GM12878 (cell line): ENCODE data around the gene SMIM35. TPM values are rescaled to one million over a fixed set of nuclear protein-coding genes. Genes with fewer than 3 reads are reported as not detected.

Source experiments
- ATAC-seq: fragments of 200-7000 bp; cut with Tn5 transposase; 3 replicates; pipeline ENCODE4 v1.9.1; 2020; ENCODE audit warnings: mild to moderate bottlenecking, moderate library complexity
- BruUV-seq: library from RNA; stranded (reverse); fragments of 400-500 nt; replicated peaks from 2 replicates; lab custom pipeline; 2021; lab: Mats Ljungman, UMichigan
- CTCF ChIA-PET: fragments of 300-600 bp; sonication (Branson Sonifier 250); formaldehyde crosslinking; extraction: SDS; loops from one replicate; lab custom pipeline; 2021; ENCODE audit warnings: inconsistent platforms; lab: Yijun Ruan, JAX
- POLR2A ChIA-PET: fragments of 350-600 bp; formaldehyde crosslinking; extraction: SDS; loops from one replicate; lab custom pipeline; 2021; ENCODE audit warnings: inconsistent platforms; lab: Charles Lee
- RAD21 ChIA-PET: fragments of 300-600 bp; sonication (Branson Sonifier 250); formaldehyde crosslinking; loops from one replicate; lab custom pipeline; 2023; ENCODE audit warnings: antibody characterized with exemption; ENCODE audit not compliant: unreplicated experiment; lab: Charles Lee
- SMC1A ChIA-PET: fragments of 300-600 bp; sonication (Branson Sonifier 250); formaldehyde crosslinking; loops from one replicate; lab custom pipeline; 2023; ENCODE audit not compliant: unreplicated experiment, uncharacterized antibody; lab: Charles Lee
- DNase-seq: peaks from one replicate; pipeline ENCODE4 v3.0.0-alpha.2; 2011; ENCODE audit warnings: low read depth, low spot score
- FAIRE-seq: peaks from 3 replicates; lab custom pipeline; 2011; peaks lifted over from hg19 to GRCh38; lab: Jason Lieb, UNC
- H2AFZ ChIP-seq: 2 replicates; pipeline ENCODE4 v1.6.0; 2011; ENCODE audit warnings: low read depth, low read length, control low read depth; ENCODE audit not compliant: control insufficient read depth
- H3K27ac ChIP-seq: 2 replicates; pipeline ENCODE4 v1.5.1; 2011; ENCODE audit warnings: control low read depth; ENCODE audit not compliant: control insufficient read depth, insufficient read depth
- H3K27me3 ChIP-seq, 2 experiments: replicated peaks in 1 of 2; 2 replicates each; pipeline versions ENCODE4 v1.6.0 to v1.6.1; 2011; ENCODE audit warnings: low read length in 1 of 2; ENCODE audit not compliant: control insufficient read depth in 2 of 2, insufficient read depth in 2 of 2
- H3K36me3 ChIP-seq, 2 experiments: 2 replicates each; pipeline ENCODE4 v1.5.1; 2011; ENCODE audit warnings: low read length in 1 of 2; ENCODE audit not compliant: control insufficient read depth in 2 of 2, insufficient read depth in 2 of 2
- H3K4me1 ChIP-seq: 2 replicates; pipeline ENCODE4 v1.6.1; 2011; ENCODE audit warnings: mild to moderate bottlenecking, low read length, moderate library complexity, mixed read lengths; ENCODE audit not compliant: control insufficient read depth, insufficient read depth
- H3K4me2 ChIP-seq: 2 replicates; pipeline ENCODE4 v1.6.0; 2011; ENCODE audit warnings: control low read depth; ENCODE audit not compliant: control insufficient read depth, insufficient read depth
- H3K4me3 ChIP-seq: fragments of 200-600 bp; sonication (generic); 2 replicates; pipeline ENCODE4 v1.5.1; 2016
- H3K79me2 ChIP-seq: 2 replicates; pipeline ENCODE4 v1.6.0; 2011; ENCODE audit warnings: low read length; ENCODE audit not compliant: control insufficient read depth, insufficient read depth
- H3K9ac ChIP-seq: 2 replicates; pipeline ENCODE4 v1.8.0; 2011; ENCODE audit warnings: low read length, control low read depth, mixed read lengths; ENCODE audit not compliant: control insufficient read depth, insufficient read depth
- H3K9me3 ChIP-seq: replicated peaks from 3 replicates; pipeline ENCODE4 v1.5.1; 2011; ENCODE audit warnings: mild to moderate bottlenecking, low read length; ENCODE audit not compliant: control insufficient read depth, insufficient read depth
- H4K20me1 ChIP-seq: 2 replicates; pipeline ENCODE4 v1.6.0; 2011; ENCODE audit not compliant: control insufficient read depth, insufficient read depth
- CBX3 ChIP-seq: fragments of 200-600 bp; sonication (generic); IDR thresholded peaks from 2 replicates; pipeline ENCODE4 v1.6.1; 2016; ENCODE audit warnings: low read depth, borderline replicate concordance
- CHD1 ChIP-seq: IDR thresholded peaks from 2 replicates; pipeline ENCODE4 v1.6.1; 2012; ENCODE audit warnings: low read depth, low read length, improper control_type of control experiment
- EED ChIP-seq: sonication (generic); IDR thresholded peaks from 2 replicates; pipeline ENCODE4 v1.6.1; 2016; ENCODE audit warnings: antibody characterized with exemption, low read depth
- FOXK2 ChIP-seq: fragments of 450-650 bp; IDR thresholded peaks from 2 replicates; pipeline ENCODE4 v1.6.1; 2017; ENCODE audit warnings: mild to moderate bottlenecking, moderate library complexity
- GABPA ChIP-seq: IDR thresholded peaks from 2 replicates; pipeline ENCODE4 v1.6.1; 2014; ENCODE audit warnings: antibody characterized with exemption, low read depth, mild to moderate bottlenecking, inconsistent platforms
- MYC ChIP-seq: IDR thresholded peaks from 2 replicates; pipeline ENCODE4 v1.6.1; 2011; ENCODE audit warnings: mild to moderate bottlenecking, low read length, moderate library complexity, inconsistent platforms; ENCODE audit not compliant: insufficient read depth, insufficient replicate concordance, insufficient read length, severe bottlenecking
- STAT3 ChIP-seq: IDR thresholded peaks from 2 replicates; pipeline ENCODE4 v1.6.1; 2011; ENCODE audit warnings: low read depth, low read length, improper control_type of control experiment
- TCF12 ChIP-seq: IDR thresholded peaks from 2 replicates; pipeline ENCODE4 v1.6.1; 2011; ENCODE audit warnings: low read depth, mild to moderate bottlenecking, low read length
- WGBS: methylation state at CpG from one replicate; pipeline ENCODE4 v1.1.6; 2016; ENCODE audit warnings: low lambda C conversion rate; ENCODE audit not compliant: insufficient replicate concordance, insufficient coverage; ENCODE audit errors: missing lambda C conversion rate; 5-methylcytosine and 5-hydroxymethylcytosine counted together
- in situ Hi-C: fragments of 300-500 bp; cut with MboI; formaldehyde crosslinking; loops from 9 replicates; pipeline ENCODE4 v1.14.3; 2018; ENCODE audit warnings: mixed read lengths
- intact Hi-C: fragments of 100-400 bp; cut with micrococcal nuclease; formaldehyde crosslinking; loops from one replicate; pipeline ENCODE4 v1.14.2; 2022; ENCODE audit not compliant: unreplicated experiment
- polyA plus RNA-seq, 11 experiments: library from polyadenylated mRNA; depleted of rRNA in 4 of 11; unstranded in 6 of 11; stranded (reverse) in 5 of 11; fragments of >200 nt; fragmentation: Nextera tagmentation in 4 of 11; fragmentation: Illumina TruSeq in 1 of 11; extraction: Ambion mirVana in 4 of 11; extraction: Trizol in 1 of 11; gene quantifications; 1 replicate in 1 of 11; 2 replicates in 10 of 11; pipeline versions ENCODE4 v1.2.1 to v1.2.3, GENCODE V29; 2011 to 2016; ENCODE audit warnings: inconsistent platforms in 2 of 11, missing spikeins in 2 of 11, low read depth in 1 of 11
- total RNA-seq, 4 experiments: library from RNA; depleted of rRNA in 3 of 4; stranded (reverse); fragments of >200 nt in 3 of 4; fragmentation: Illumina TruSeq in 1 of 4; extraction: Trizol in 1 of 4; gene quantifications; 2 replicates each; pipeline versions ENCODE4 v1.2.1 to v1.2.3, GENCODE V29; 2013 to 2021
- TF ChIP-seq, protein P1 (sequence below): fragments of 450-650 bp; formaldehyde crosslinking; IDR thresholded peaks from 2 replicates; pipeline ENCODE4 v1.4.0; 2022; ENCODE audit warnings: mild to moderate bottlenecking, moderate library complexity

SMIM35 gene
- total and polyA plus RNA-seq, 10 of the 15 experiments (the other 5 are each of a cell fraction or from before 2014, with no cell fraction given), result 0.02 to 1.1 (median 0.05) TPM; not detected in 5

DNA sequence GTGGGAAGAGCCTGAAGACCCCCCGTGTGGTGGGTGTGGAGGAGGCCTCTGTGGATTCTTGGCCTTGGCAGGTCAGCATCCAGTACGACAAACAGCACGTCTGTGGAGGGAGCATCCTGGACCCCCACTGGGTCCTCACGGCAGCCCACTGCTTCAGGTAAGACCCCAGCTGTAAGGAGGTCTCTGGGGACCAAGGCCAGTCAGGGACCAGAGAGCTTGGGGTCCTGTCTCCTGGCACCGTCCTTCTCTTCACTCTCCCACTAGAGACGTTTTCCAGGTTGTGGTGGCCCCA, 24.9 kb upstream of the SMIM35 start (continued):
- TF ChIP-seq, protein P1, sequence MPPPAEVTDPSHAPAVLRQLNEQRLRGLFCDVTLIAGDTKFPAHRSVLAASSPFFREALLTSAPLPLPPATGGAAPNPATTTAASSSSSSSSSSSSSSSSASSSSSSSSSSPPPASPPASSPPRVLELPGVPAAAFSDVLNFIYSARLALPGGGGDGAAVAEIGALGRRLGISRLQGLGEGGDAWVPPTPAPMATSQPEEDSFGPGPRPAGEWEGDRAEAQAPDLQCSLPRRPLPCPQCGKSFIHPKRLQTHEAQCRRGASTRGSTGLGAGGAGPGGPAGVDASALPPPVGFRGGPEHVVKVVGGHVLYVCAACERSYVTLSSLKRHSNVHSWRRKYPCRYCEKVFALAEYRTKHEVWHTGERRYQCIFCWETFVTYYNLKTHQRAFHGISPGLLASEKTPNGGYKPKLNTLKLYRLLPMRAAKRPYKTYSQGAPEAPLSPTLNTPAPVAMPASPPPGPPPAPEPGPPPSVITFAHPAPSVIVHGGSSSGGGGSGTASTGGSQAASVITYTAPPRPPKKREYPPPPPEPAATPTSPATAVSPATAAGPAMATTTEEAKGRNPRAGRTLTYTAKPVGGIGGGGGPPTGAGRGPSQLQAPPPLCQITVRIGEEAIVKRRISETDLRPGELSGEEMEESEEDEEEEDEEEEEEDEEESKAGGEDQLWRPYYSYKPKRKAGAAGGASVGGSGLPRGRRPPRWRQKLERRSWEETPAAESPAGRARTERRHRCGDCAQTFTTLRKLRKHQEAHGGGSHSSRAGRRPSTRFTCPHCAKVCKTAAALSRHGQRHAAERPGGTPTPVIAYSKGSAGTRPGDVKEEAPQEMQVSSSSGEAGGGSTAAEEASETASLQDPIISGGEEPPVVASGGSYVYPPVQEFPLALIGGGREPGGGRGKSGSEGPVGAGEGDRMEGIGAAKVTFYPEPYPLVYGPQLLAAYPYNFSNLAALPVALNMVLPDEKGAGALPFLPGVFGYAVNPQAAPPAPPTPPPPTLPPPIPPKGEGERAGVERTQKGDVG (CRISPR knock-in tag), result no peak
- TF ChIP-seq CHD1, result no peak
- TF ChIP-seq CBX3, result no peak
- no peak for TF ChIP-seq TCF12
- TF ChIP-seq MYC, result no peak
- no peak for TF ChIP-seq GABPA
- TF ChIP-seq STAT3, result no peak

DNA sequence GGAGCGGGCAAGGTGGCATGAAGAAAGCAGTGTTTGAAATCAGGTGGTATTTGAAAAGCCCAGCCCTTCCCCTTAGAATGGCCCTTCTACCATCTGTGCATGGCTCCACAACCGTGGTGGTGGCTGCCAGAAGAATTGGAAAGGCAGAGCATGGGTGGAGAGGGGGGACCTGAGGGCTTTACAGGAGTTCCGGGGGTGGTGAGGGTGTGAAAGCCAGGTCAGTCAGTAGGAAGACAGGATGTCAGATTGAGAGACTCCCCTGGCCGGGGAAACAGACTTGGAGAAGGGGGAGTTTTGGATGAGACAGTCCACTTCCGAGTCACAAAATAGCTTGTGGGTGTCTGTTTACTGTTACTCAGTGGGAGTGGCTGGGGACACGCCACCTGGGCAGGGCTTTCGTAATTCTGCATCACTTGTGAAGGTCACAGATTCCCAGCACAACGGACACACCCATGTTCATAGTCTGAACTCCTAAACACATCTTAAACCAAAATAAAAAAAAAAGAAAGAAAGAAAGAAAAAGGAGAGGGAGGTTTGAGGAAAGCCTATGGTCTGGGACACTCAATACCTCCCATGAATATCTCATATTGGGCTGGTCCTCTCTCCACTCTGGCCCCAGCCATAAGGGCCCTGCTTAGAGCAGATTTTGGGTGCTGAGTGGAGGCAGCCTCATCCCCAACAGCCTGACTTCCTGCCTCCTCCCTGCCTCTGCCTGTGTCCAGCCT, 24.4 kb upstream of the SMIM35 start:
- FAIRE-seq (no peak), ATAC-seq (no peak), DNase-seq (no peak)
- TF ChIP-seq FOXK2 (0 out of 2 replicates have a peak, but pooled peaks have one; percentile 26), EED (no peak)
- Histone ChIP-seq H3K9me3 (no peaks in the 10 kb centered on the region), H3K79me2 (no peaks in the 10 kb centered on the region), H2AFZ (no peak overlapping the region), H3K4me3 (no peak overlapping the region), H3K27ac (no peak overlapping the region), H3K9ac (no peak overlapping the region), H4K20me1 (no peaks in the 10 kb centered on the region), H3K27me3 (peaks cover 0 to 2% of the 10 kb centered on the region in 2 experiments; a peak in 1 of 4 replicates), H3K4me2 (no peak overlapping the region), H3K36me3 (no peaks in the 10 kb centered on the region), H3K4me1 (no peaks in the 10 kb centered on the region)
- CTCF ChIA-PET, result interaction anchor here (1.2 kb wide), 1 partner anchor 28 kb away, joined by 4 read pairs; no protein-coding TSS in a partner anchor
- SMC1A ChIA-PET, result no interaction called here
- in situ Hi-C loops (no loop called here), intact Hi-C loops (no loop called here)
- POLR2A ChIA-PET, result no interaction called here
- no TSS peak for BruUV-seq
- RAD21 ChIA-PET, result no interaction called here
- 32% methylated on average over 8 of the region's 8 CpGs for WGBS
